HG02973 (cell line): ENCODE measurements around the gene FBXO31.

Source experiments
- ATAC-seq: cut with Tn5 transposase; IDR thresholded peaks from one replicate; pipeline ENCODE4 v1.9.1; 2021; ENCODE audit warnings: moderate library complexity; ENCODE audit not compliant: unreplicated experiment

The FBXO31 gene

DNA sequence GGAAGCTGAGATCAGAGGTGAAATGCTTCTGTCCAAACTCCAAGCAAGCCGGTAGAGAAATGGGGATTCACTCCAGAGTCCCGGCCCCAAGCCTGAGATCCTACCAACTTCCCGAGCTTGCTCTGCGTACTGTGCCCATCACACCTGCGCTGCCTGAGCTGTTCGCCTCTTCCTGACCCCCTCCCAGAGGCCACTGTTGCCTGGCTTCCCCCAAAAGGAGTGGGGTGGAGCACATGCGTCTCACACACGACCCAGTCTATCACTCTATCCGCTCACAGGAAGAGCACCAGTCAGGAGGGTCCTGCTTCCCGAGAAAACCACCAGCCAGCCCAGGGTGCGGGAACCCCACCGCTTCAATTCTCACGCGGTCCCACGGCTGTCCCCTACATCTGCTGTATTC is 52.9 kb downstream of the FBXO31 start:
- no peak for ATAC-seq

DNA sequence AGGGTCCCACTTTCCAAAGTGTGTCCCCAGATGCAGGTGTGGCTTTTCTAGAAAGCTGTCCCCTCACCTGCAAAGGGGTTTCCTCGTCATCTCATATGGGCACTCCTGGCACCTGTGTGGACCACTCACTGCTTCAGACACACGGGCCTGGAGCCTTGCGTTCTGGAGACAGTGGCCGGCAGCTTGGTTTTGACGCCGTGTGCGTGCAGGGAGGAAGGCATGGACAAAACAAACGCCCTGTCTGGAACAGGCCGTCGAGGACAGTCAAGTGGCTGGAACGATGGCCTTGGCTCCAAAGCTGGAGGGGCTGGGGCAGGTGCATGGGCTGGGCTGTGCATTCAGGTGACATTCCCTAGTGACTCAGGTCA is 53.3 kb downstream of the FBXO31 start:
- no peak for ATAC-seq

DNA sequence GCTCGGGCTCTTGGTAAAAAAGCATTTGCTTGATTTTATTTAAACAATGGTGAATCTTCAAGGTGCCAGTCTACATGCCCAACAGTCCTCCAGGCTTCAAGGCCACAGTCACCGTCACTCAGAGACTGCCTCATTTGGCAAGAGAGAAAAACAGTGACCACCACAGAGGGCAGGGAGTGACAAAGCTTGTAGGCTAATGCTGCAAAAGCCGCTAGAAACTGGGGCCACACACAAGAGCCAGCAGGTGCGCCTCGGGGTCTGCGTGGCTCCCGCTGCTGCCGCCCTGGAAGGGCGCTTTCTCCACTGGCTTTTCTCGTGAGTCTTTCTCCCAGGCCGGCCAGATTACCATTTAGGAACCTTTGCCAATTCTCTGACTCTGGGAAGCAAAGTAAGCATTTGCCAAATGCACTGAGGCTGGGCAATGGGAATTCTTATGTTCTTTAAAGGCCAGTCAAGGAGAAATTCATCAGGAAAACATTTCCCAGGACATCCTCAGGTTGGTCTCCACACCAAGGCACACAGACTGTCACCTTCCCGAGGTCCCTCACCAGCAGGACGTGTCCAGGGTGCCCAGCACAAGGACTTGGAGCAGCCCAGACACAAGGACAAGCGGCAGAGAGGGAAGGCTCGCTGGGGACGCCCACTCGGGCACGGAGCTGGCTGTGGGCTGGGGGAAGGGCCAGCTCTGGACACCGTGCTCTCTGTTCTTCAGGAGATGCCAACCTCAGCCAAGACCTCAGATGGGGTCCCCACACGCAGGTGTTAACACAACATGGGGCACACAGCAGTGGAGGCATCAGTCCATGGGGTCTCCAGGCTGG is 53.9 kb downstream of the FBXO31 start:
- ATAC-seq = no peak

DNA sequence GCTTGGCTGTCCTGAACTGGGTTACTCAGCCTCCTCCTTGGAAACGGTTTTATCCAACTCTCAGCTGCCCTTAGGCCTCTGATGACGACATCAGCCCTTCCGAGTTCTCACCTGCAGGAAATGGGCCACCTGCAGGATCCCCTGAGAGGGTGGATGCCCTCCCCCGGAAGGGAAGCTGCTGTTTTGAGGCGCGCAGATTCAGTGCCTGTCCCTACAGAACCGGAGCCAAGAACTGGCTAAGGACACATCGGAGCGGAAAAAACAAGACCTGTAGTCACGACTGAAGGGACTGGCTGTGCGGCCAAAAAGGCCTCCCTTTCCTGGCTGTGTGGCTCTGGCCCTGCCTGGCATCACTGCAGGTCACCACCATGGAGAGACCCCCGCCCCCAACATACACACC is 54.7 kb downstream of the FBXO31 start:
- no peak for ATAC-seq

DNA sequence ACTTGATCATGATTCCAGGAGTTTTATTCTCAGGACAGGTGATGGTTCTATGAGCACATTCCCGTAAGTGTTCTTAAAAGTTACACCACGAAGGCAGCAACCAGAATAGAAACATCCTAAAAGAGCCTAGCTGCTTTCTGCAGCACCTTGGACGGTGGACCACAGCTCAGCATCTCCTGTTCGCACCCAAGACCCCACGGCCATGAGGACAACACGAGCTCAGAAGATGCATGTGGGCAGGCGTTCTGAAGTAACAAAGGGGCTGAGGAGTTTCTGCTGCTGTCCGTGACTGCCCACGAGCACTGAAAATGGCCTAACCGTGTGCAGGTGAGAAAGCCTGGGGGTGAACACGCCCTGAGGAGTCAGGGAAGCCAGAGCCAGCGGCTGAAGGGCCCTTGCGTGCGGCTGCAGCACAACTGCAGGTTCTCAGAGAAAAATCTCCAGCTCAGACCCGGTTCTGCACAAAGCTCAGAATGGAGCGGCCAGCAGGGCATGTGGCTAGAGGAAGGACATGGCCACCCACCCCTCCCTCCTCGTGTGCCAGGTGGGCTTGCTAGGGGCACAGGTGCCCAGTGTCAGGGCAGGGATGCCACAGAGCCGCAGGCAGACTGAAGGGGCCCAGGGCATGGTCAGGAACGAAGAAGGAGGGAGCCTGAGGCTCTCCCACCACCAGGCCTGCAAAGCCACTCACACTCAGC is 55.6 kb downstream of the FBXO31 start:
- ATAC-seq = no peak

DNA sequence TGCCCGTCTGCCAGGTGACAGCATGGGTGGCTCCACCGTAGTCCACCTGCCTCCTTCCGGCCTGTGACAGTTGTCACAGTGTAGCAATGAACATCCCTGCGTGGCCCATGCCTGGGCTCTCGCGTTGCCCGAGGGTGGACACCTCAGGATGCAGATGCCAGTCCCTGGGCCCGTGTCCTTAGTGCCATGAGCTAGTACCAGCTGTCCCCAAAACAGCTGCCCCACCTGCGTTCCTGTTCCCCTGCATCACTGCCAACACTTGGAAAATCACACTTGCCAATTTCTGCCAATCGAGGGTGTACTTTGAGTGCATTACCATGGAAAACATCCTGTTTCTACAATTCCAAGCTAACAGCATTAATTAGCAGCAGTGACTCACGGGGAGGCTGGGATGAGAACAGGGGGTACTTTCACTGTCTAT is 57.4 kb downstream of the FBXO31 start:
- no peak for ATAC-seq

DNA sequence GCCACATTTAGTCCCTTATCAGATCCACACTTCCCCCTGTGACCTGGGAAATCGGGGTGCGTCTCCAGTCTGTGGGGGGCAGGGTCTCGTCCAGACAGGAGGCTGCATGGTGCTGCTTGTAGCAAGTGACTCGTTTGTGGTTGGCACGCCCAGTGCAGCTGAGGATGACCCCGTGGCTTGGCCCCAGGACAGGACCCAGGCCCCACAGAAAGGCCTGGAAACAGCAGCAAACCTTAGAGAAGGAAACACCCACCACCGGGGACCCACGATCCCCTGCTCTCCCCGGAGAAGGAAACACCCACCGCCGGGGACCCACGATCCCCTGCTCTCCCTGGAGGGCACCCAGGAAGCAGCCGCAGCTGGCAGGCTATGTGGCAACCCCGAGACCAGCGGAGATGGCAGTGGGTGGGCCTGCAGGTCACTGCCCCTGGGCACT is 58.1 kb downstream of the FBXO31 start:
- ATAC-seq = no peak

DNA sequence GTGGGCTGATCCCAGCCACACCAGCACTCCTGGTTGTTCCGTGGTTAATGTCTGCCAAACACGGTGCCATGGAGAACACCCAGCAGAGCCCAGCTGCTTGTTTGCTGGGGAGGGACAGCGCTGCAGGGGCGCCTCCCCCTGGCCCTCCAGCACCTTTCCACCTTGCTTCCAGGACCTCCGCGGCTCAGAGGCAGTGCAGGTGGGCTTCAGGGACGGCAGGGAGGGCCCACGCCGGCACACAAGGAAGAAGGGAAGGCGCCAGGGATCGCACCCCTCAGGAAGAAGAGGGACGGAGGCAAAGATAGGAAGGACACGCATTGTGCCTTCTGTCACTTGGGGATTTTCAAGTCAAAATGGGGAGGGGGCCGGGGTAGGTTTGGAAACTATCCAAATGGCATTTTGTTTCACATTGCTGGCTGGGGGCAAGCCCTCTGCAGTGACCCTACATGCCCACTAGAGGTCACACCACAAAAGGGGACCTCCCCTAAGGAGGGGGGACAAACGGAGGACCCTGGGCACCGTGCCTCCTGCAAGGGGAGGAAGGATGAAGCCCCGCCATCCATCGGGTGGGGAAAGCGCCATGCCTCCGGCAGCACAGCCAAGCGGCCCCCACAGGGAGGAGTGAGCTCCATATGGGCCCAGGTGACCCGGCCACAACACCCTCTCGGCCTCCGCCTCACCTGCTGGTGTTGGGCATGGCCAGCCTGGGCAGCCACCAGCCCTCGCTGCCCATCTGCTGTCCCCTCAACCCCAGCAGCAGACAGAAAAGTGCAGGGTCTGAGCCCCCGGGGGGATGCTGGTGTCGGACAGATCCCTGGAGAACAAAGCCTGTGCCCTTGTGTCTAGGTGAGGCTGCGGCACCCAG is 58.9 kb downstream of the FBXO31 start:
- no peak for ATAC-seq

DNA sequence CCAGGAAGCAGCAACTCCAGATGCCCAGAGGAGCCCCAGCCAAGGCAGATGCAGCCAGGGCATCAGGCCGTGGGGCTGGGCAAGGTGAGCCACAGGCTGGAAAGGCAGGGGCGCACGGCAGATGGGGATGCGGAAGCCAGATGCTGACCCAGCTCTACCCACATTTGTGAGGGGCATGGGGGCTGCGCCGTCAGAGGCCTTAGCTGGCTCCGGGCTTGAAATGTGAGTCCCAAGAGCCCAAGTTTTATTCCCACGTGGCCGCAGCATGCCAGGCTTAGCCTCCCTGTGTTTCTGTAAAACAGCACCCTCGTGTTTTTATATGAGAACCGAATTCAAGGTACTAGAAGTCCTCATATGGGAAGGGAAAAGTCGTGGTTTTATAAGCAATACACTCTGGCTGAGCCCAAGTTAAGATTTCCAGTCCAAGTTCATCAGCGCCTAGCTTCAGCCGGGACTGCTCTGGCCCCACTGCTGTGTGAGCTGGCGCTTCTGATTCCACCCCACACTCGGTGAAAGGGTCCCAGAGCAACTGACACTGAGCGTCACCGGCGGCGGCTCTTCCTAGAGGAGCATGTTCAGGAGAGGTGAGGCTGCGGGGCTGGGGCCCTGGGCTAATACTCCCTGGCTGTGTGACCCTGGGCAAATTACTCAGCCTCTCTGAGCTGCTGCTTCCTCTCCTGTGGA is 59.7 kb downstream of the FBXO31 start:
- ATAC-seq = no peak

DNA sequence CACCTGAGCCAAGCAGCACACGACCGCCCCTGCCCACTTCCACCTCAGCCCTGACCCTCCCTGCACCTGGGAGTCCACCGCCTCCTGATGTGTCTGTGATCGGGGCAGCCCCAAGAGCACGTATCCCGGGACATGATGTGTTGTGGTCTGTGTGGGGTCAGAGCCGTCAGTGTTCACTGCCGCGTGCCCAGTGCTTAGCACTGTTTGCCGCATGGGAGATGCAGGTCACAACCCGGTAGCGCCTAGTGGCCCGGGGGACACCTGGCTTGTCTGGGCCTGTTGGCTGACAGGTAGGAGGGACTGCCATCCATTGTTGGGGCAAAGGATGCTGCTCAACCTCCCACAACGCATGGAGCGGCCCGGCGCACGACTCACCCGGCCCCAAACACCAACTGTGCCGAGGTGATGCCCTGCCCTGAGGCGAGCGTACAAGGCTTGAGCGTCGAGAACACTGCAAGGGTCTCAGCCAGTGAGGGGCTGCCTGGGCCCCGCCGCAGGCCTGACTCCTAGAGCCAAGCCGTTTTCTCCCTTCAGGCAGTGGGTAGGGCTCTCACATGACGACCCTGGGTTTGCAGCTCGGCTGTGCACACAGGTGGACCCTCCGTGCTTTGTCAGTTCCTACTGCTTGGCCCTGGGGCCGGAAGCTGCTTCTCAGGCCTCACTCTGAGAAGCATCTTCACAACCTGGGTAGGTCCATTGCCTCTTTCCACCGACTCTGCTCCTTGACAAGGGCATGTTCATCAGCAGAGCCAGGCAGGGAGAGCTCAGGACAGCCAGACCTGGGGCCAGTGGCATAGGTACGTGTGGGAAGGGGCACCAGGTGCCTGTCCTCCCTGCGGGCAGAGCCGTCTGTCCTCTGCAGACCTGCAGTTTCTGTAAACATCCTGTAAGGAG is 60.5 kb downstream of the FBXO31 start:
- no peak for ATAC-seq

DNA sequence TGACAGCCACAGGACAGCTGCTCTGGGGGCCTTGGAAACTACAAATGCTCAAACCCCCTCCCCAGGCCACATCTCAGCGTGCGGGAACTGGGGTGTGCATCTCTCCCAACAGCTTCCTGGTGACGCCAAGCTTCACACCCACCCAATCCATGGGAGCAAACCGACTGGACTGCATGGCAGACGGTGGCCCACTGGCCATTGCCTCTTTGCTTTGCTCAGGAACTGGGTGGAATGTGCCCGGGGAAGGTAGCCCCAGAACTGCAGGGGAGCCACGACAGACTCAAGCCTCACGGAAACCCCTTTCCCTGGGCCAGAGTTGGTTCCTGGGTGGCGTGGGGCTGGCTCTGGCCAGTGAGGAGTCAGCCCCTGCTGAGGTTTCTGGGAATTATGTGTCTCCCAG is 61.2 kb downstream of the FBXO31 start:
- ATAC-seq = no peak

DNA sequence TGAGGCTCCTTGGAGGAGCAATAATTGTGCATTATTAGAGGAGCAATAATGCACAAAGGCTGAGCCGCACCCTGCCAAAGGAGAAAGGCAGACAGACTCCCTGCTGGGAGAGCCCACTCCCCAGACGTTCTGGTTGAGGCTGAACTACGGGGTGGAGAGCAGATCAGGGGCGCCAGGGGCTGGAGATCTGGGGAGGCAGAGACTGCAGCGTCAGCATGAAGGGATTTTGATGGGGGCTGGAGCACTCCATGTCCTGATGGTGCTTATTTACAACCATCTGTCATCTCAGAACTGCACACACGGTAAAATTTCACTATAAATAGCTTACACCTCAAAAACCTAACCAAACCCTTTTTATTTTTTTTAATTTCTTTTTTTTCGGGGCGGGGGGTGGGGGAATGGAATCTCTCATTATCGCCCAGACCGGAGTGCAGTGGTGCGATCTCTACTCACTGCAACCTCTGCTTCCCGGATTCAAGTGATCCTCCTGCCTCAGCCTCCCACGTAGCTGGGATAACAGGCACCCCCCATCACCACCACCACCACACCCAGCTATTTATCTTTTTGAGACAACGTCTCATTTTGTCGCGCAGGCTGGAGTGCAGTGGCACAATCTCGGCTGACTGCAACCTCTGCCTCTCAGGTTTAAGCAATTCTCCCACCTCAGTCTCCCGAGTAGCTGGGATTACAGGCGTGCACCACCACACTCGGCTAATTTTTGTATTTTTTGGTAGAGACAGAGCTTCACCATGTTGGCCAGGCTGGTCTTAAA is 62.1 kb downstream of the FBXO31 start:
- ATAC-seq = no peak

DNA sequence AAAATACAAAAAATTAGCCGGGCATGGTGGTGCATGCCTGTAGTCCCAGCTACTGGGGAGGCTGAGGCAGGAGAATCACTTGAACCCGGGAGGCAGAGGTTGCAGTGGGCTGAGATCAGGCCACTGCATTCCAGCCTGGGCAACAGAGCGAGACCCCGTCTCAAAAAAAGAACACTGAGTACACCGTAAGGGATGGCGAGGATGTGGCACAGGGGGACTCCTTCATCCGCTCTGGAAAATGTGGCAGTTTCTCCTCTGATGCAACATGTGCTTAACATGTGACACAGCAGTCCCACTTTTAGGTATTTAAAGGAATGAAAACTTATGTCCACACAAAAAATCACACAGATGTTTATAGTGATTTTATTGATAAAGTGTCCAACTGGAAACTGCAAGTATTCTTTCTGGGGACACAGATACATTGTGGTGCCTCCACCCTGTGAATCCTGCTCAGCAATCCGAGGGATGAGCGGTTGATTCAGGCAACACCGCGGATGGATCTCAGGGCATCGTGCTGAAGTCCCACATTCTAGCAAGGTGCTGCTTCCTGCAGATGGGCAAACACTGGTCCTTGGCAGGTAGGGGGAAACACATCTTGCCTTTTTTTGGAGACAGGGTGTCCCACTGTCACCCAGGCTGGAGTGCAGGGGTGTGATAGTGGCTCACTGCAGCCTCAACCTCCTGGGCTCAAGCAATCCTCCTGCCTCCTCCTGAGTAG is 62.9 kb downstream of the FBXO31 start:
- ATAC-seq = no peak

DNA sequence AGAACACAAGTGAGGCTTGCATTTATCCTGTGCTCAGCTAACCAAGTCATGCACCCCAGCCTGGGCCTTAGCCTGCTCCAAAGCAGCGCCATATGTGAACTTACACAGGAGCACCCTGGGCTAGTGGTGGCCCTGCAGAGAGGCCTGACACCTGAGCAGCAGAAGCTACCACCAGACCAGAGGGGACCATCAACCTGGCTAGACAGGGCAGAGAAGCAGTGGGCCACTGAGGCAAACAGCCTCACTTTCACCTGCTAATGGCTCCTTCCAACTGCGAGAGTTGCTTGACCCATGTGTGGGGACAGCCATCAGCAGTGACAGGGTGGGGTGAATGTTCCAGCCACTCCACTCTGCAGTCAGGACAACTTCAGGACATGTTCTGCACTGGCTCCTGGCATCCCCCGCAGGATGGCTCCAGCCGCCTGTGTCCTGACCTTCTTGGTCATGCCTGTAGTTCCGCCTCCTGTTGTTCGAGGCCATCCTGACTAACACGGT is 63.5 kb downstream of the FBXO31 start:
- no peak for ATAC-seq

DNA sequence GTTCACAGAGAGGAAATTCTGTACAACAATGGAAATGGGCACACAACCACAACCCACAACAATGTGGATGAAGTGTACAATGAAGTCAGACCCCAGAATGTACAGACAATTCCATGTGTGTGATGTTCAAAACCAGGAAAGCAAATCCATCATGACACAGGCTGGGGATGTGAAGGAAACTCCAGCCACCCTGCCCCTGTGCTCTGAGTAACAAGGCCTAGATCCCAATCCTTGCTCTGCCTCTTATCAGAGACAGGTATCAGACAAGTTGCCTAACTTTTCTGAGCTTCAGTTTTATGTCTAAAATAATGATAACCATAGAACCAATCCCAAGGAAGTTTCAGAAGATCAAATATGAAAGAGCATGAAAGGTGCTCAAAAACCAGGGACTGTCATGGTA is 64.6 kb downstream of the FBXO31 start:
- ATAC-seq = no peak

DNA sequence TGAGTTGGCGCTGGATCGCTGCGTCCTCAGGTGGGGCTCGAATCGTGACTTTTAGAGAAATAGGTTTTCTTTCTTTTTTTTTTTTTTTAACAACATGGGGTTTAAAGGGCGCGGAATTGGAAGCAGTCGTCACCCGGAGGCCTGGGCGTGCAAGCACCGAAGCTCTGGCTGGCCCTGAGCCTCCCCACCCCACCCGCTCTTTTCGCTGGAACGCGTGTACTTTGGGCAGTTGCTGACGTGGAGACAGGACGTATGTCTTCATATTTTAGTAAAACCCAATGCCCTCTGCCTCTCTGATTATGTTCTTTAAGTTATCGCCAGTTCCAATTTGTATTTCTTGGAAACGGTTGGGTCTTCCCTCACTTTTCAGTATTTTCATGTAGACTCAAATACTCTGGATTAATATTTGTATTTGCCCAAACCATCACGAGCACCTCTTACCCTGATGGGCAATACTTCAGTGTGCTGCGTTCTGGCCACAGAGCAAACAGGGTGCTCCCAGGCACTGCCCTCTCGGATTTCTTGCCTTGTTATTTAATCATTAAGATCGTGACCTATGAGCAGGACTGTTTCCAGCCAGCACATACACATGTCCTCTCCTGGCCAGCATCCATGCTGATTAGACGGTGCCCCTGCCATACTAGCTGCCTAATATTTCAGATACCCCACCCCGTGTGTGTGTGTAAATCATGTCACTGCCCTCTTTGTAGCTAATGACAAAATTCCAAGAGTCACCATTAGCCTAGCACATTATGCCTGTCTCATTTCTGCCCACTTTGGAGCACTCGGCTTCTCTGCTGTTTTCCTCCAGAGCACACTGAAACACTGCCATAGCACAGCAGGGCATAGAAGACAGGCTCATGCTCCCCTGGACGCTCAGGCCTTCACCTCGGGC is 65.6 kb downstream of the FBXO31 start:
- peak; percentile 29 for ATAC-seq
